ENCODE results near the gene MACO1. TPM values are rescaled to one million over a fixed set of nuclear protein-coding genes. Genes with fewer than 3 reads are reported as not detected.

The MACO1 gene
- total and polyA plus RNA-seq, 2 of the 13 experiments (the other 11 are each of a cell fraction or from before 2014, with no cell fraction given): 9.7 to 17.0 TPM

DNA sequence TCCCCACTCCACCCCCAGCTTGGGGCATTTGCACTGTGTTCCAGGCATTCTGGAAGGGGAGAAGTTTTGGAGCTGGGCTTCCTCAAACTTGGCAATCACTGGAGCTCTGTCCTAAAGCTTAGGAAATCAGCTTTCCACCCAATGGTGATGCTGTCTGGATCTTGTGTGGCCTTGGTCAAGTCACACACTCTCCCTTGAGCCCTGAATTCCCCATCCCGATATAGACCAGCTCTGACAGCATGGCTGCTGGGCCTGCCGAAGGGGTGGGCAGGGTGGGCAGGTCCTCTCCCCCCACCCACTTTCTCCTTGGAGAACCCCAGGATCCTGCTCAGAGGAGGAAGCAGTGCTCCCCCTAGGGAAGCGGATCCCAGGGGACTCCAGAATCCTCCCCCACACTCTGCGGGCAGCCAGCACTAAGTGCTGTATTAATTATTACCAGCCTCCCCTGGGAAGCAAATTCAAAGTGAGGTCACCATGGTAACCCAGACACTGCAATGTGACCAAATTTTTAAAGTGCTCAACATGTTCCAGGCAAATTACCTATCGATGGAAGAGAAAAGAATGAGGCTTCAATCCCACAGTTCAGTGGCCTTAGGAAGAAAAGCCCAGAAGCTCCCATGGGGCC, 91.4 kb downstream of the MACO1 start:
- peaks cover 0 to 1% of the 10 kb centered on the region in 2 experiments; a peak in 2 of 5 replicates for H3K27me3 ChIP-seq (ENCODE audit: control insufficient read depth in 1 of 2, insufficient read depth in 2 of 2, low read length in 2 of 2)
- in situ Hi-C loops (cut with HindIII; ENCODE audit: extremely low pct_ligation_motif_present, low pct_unique_long_range_greater_than_20kb): loop anchor here (25.0 kb wide), 1 partner anchor 110 kb away; the partner anchor contains the start of gene RHCE
- ChIA-PET CTCF (ENCODE audit: low intra/inter-chr PET ratio, low total read pairs) (no interaction called here), POLR2A (interaction anchor here (0.8 kb wide), 1 partner anchor 21 kb away, joined by 4 read pairs; the partner anchor contains the start of gene LDLRAP1)
- H2AFZ ChIP-seq (ENCODE audit: low read length): no peak overlapping the region
- no peak overlapping the region for H3K27ac ChIP-seq (ENCODE audit: extremely low read length, insufficient read depth, low read length)
- no peak overlapping the region for H3K4me3 ChIP-seq (replicated peaks in 1 of 3; ENCODE audit: insufficient read depth in 1 of 3, low read depth in 2 of 3, low read length in 3 of 3)
- no peaks in the 10 kb centered on the region for H3K79me2 ChIP-seq (ENCODE audit: insufficient read depth, low read length)
- FAIRE-seq (no peak), DNase-seq (ENCODE audit: low spot score) (no peak), ATAC-seq (no peak)
- no TSS peak for BruUV-seq (replicated peaks)
- intact Hi-C loops (cut with micrococcal nuclease; ENCODE audit: unreplicated experiment): no loop called here
- 14% methylated on average over 3 of the region's 5 CpGs for WGBS (ENCODE audit: low lambda C conversion rate)
- H3K9me3 ChIP-seq (ENCODE audit: low read length): no peaks in the 10 kb centered on the region
- no peaks in the 10 kb centered on the region for H3K36me3 ChIP-seq (replicated peaks in 1 of 2; ENCODE audit: control insufficient read depth in 1 of 2, insufficient read depth in 2 of 2, low read length in 2 of 2)
- H4K20me1 ChIP-seq (ENCODE audit: insufficient read depth, low read length): no peaks in the 10 kb centered on the region
- TF ChIP-seq ATF1 (CRISPR knock-in tag; IDR thresholded peaks at IDR 0.05): no peak
- TF ChIP-seq ZNF263 (CRISPR knock-in tag; IDR thresholded peaks at IDR 0.05): peak; percentile 78
- TF ChIP-seq ELF1 (CRISPR knock-in tag; IDR thresholded peaks at IDR 0.05): no peak
- no peak for TF ChIP-seq ZBTB38 (CRISPR knock-in tag; IDR thresholded peaks at IDR 0.05)
- peaks cover 15% of the 10 kb centered on the region for H3K4me1 ChIP-seq (ENCODE audit: insufficient read depth, low read length)
- H3K9ac ChIP-seq (ENCODE audit: insufficient read depth, low read depth, low read length): no peak overlapping the region
- no peak overlapping the region for H3K4me2 ChIP-seq (ENCODE audit: low read depth, low read length)

- no TSS peak for BruUV-seq (replicated peaks)
- in situ Hi-C loops (cut with HindIII; ENCODE audit: extremely low pct_ligation_motif_present, low pct_unique_long_range_greater_than_20kb): loop anchor here (25.0 kb wide), 1 partner anchor 111 kb away; the partner anchor contains the start of gene RHCE
- peak; percentile 81 for ATAC-seq
- Histone ChIP-seq H3K4me3 (replicated peaks in 1 of 3; ENCODE audit: insufficient read depth in 1 of 3, low read depth in 2 of 3, low read length in 3 of 3) (no peak overlapping the region), H3K9ac (ENCODE audit: insufficient read depth, low read depth, low read length) (no peak overlapping the region), H3K27me3 (ENCODE audit: control insufficient read depth in 1 of 2, insufficient read depth in 2 of 2, low read length in 2 of 2) (peaks cover 0 to 1% of the 10 kb centered on the region in 2 experiments; a peak in 2 of 5 replicates), H3K79me2 (ENCODE audit: insufficient read depth, low read length) (no peaks in the 10 kb centered on the region), H3K4me2 (ENCODE audit: low read depth, low read length) (no peak overlapping the region), H3K27ac (ENCODE audit: extremely low read length, insufficient read depth, low read length) (no peak overlapping the region), H3K36me3 (replicated peaks in 1 of 2; ENCODE audit: control insufficient read depth in 1 of 2, insufficient read depth in 2 of 2, low read length in 2 of 2) (no peaks in the 10 kb centered on the region), H3K9me3 (ENCODE audit: low read length) (no peaks in the 10 kb centered on the region), H3K4me1 (ENCODE audit: insufficient read depth, low read length) (peaks cover 15% of the 10 kb centered on the region), H2AFZ (ENCODE audit: low read length) (no peak overlapping the region), H4K20me1 (ENCODE audit: insufficient read depth, low read length) (no peaks in the 10 kb centered on the region)
- peak; percentile 40; the same call in 1 of the 2 replicates for TF ChIP-seq RAD21 (CRISPR knock-in tag; IDR thresholded peaks at IDR 0.05)
- no peak for TF ChIP-seq ZNF784 (CRISPR knock-in tag; IDR thresholded peaks at IDR 0.05; ENCODE audit: borderline replicate concordance)
- TF ChIP-seq ZNF230 (CRISPR knock-in tag; IDR thresholded peaks at IDR 0.05): no peak
- peak; percentile 81 for TF ChIP-seq CTCF (CRISPR knock-in tag; IDR thresholded peaks at IDR 0.05)
- peak; percentile 63 for TF ChIP-seq STAG1 (CRISPR knock-in tag; IDR thresholded peaks at IDR 0.05)
- TF ChIP-seq TFE3 (CRISPR knock-in tag; IDR thresholded peaks at IDR 0.05): no peak
- no peak for DNase-seq (ENCODE audit: low spot score)
- intact Hi-C loops (cut with micrococcal nuclease; ENCODE audit: unreplicated experiment): no loop called here
- POLR2A ChIA-PET: no interaction called here
- FAIRE-seq: no peak
- 32% methylated on average over 10 of the region's 10 CpGs for WGBS (ENCODE audit: low lambda C conversion rate)
- CTCF ChIA-PET (ENCODE audit: low intra/inter-chr PET ratio, low total read pairs): no interaction called here
Observed at GRCh38 chr1:25523542-25523941, 92.8 kb downstream of the MACO1 start.

Data from HepG2 (cell line).